A673 (cell line): ENCODE data around the gene RPTOR.

Source experiments
- EZH2 ChIP-seq: fragments of 200-600 bp; sonication (generic); IDR thresholded peaks from 2 replicates; pipeline ENCODE4 v1.6.1; 2017; ENCODE audit warnings: borderline replicate concordance, low read depth, mild to moderate bottlenecking, mixed read lengths, antibody characterized with exemption, low read length; ENCODE audit not compliant: poor library complexity, severe bottlenecking
- TF ChIP-seq, protein P1 (sequence below): fragments of 300-800, 200-600 bp; sonication (generic); conservative IDR thresholded peaks from 2 replicates; pipeline ENCODE4 v1.5.1; 2017; ENCODE audit warnings: low read depth, mild to moderate bottlenecking, antibody characterized with exemption, low read length, moderate library complexity, mixed read lengths

GRCh38 chr17:80645706-80646325 is 101.2 kb downstream of the RPTOR start:
- no peak for TF ChIP-seq EZH2
- TF ChIP-seq, protein P1, sequence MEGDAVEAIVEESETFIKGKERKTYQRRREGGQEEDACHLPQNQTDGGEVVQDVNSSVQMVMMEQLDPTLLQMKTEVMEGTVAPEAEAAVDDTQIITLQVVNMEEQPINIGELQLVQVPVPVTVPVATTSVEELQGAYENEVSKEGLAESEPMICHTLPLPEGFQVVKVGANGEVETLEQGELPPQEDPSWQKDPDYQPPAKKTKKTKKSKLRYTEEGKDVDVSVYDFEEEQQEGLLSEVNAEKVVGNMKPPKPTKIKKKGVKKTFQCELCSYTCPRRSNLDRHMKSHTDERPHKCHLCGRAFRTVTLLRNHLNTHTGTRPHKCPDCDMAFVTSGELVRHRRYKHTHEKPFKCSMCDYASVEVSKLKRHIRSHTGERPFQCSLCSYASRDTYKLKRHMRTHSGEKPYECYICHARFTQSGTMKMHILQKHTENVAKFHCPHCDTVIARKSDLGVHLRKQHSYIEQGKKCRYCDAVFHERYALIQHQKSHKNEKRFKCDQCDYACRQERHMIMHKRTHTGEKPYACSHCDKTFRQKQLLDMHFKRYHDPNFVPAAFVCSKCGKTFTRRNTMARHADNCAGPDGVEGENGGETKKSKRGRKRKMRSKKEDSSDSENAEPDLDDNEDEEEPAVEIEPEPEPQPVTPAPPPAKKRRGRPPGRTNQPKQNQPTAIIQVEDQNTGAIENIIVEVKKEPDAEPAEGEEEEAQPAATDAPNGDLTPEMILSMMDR, result no peak
